Mammary epithelial cell (primary cell): Measurements from ENCODE around the gene HPN.

ENCODE experiments used
- CTCF ChIP-seq, 2 donors: IDR thresholded peaks in 1 of 2; conservative IDR thresholded peaks in 1 of 2; 2 replicates each; pipeline ENCODE4 v1.5.1; 2011 to 2012; ENCODE audit warnings: inconsistent platforms in 2 of 2, low read length in 2 of 2, mild to moderate bottlenecking in 2 of 2, control low read depth in 1 of 2, low read depth in 1 of 2; ENCODE audit not compliant: insufficient read depth in 1 of 2; ENCODE audit errors: extremely low read depth in 1 of 2
- EZH2 ChIP-seq: IDR thresholded peaks from 2 replicates; pipeline ENCODE4 v1.6.1; 2012; ENCODE audit warnings: low read length, inconsistent platforms, borderline replicate concordance

GRCh38 chr19:35006999-35007365, 34.5 kb upstream of the HPN start:
- TF ChIP-seq CTCF (conservative IDR thresholded peaks at IDR 0.05 in 1 of 2, IDR thresholded peaks at IDR 0.05 in 1 of 2; ENCODE audit: extremely low read depth in 1 of 2, insufficient read depth in 1 of 2, low read depth in 1 of 2, low read length in 2 of 2) (no peak), EZH2 (no peak)
